Natural killer cell (primary cell): ENCODE data around the gene CEACAM6. TPM values are rescaled to one million over a fixed set of nuclear protein-coding genes. Genes with fewer than 3 reads are reported as not detected.

Experiments used
- ATAC-seq, 3 donors: fragments of 150-1000 bp in 2 of 3; fragments of 200-7000 bp in 1 of 3; cut with Tn5 transposase; 1 replicate in 1 of 3; 2 replicates in 2 of 3; pipeline ENCODE4 v1.10.0; 2021; ENCODE audit warnings: mild to moderate bottlenecking in 2 of 3, moderate library complexity in 2 of 3
- DNase-seq, 2 donors: peaks; one replicate each; pipeline versions ENCODE4 v3.0.0 to v3.0.0-alpha.2; 2013 to 2021; ENCODE audit warnings: mixed read lengths in 1 of 2
- H3K27ac ChIP-seq: one replicate; pipeline ENCODE4 v1.5.1; 2013; ENCODE audit warnings: mild to moderate bottlenecking, low read length
- H3K27me3 ChIP-seq: one replicate; pipeline ENCODE4 v1.6.1; 2013; ENCODE audit warnings: low read length; ENCODE audit not compliant: control insufficient read depth, insufficient read depth
- H3K36me3 ChIP-seq: one replicate; pipeline ENCODE4 v1.6.1; 2013; ENCODE audit warnings: low read length; ENCODE audit not compliant: control insufficient read depth, insufficient read depth
- H3K4me1 ChIP-seq: one replicate; pipeline ENCODE4 v1.6.1; 2013; ENCODE audit warnings: low read length; ENCODE audit not compliant: control insufficient read depth, insufficient read depth
- H3K4me3 ChIP-seq: one replicate; pipeline ENCODE4 v1.5.1; 2013; ENCODE audit warnings: low read length
- H3K9me3 ChIP-seq: one replicate; pipeline ENCODE4 v1.6.1; 2013; ENCODE audit warnings: low read length; ENCODE audit not compliant: control insufficient read depth, insufficient read depth
- H3K27ac Mint-ChIP-seq, 2 donors: one replicate each; pipeline ENCODE4 v1.8.0; 2022; ENCODE audit warnings: mild to moderate bottlenecking in 2 of 2, mixed read lengths in 2 of 2, moderate library complexity in 1 of 2
- H3K27me3 Mint-ChIP-seq, 2 donors: one replicate each; pipeline ENCODE4 v1.8.0; 2022; ENCODE audit warnings: low read depth in 2 of 2, mixed read lengths in 2 of 2
- H3K36me3 Mint-ChIP-seq: one replicate; pipeline ENCODE4 v1.8.0; 2022; ENCODE audit warnings: mixed read lengths
- H3K4me1 Mint-ChIP-seq, 2 donors: one replicate each; pipeline ENCODE4 v1.8.0; 2022; ENCODE audit warnings: mixed read lengths in 2 of 2
- H3K4me3 Mint-ChIP-seq: one replicate; pipeline ENCODE4 v1.8.0; 2022; ENCODE audit warnings: mild to moderate bottlenecking, moderate library complexity, mixed read lengths
- H3K9me3 Mint-ChIP-seq, 2 donors: one replicate each; pipeline ENCODE4 v1.8.0; 2022; ENCODE audit warnings: mixed read lengths in 2 of 2
- CTCF ChIP-seq: fragments of 200-600 bp; IDR thresholded peaks from one replicate; pipeline ENCODE4 v1.8.0; 2022; ENCODE audit warnings: antibody characterized with exemption
- WGBS: methylation state at CpG from one replicate; pipeline ENCODE4 v1.1.7; 2013; ENCODE audit warnings: missing lambda C conversion rate; ENCODE audit not compliant: insufficient coverage; 5-methylcytosine and 5-hydroxymethylcytosine counted together
- intact Hi-C: fragments of 100-400 bp; cut with micrococcal nuclease; formaldehyde crosslinking; loops from one replicate; pipeline ENCODE4 v1.14.2; 2022
- total RNA-seq, 4 donors: library from RNA; stranded (reverse); fragments of 120-200 nt in 1 of 4; gene quantifications; one replicate each; pipeline versions ENCODE4 v1.2.3 to v1.2.4, GENCODE V29; 2013 to 2022

Gene CEACAM6
- total RNA-seq, 3 donors from 2014 or later (not counting 1 experiment from before 2014, with no cell fraction given) = not detected

DNA sequence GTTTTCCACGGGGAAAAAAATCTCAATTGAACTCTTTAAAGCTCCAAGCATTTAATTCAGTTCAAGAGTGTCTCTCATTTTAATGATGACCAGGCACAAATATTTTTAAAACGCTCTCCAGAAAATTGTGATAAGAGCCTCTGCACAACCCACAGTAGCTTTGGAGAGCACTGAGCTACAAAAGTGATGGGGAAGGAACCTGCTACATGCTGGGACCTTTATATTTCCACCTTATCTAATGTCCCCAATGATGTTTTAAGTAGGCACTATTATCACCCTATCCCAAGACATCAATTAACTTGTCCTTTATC, 14.1 kb upstream of the CEACAM6 start:
- Histone ChIP-seq H3K36me3 (no peaks in the 10 kb centered on the region), H3K27ac (no peak overlapping the region), H3K4me1 (no peaks in the 10 kb centered on the region), H3K9me3 (no peaks in the 10 kb centered on the region), H3K4me3 (no peak overlapping the region), H3K27me3 (no peaks in the 10 kb centered on the region)
- TF ChIP-seq CTCF = no peak
- peaks cover 28 to 41% of the 10 kb centered on the region in 2 donors for H3K27me3 Mint-ChIP-seq
- intact Hi-C loops = no loop called here
- no peak overlapping the region for H3K27ac Mint-ChIP-seq
- WGBS = 95% methylated on average over 2 of the region's 2 CpGs
- peaks cover 0 to 1% of the 10 kb centered on the region in 2 donors for H3K4me1 Mint-ChIP-seq
- no peaks in the 10 kb centered on the region for H3K9me3 Mint-ChIP-seq
- ATAC-seq (no peak), DNase-seq (no peak)
- H3K36me3 Mint-ChIP-seq = no peaks in the 10 kb centered on the region
- H3K4me3 Mint-ChIP-seq = no peak overlapping the region

GRCh38 chr19:41744850-41745249, 10.5 kb upstream of the CEACAM6 start:
- no peak for TF ChIP-seq CTCF
- Mint-ChIP-seq H3K27me3 (peaks cover 34 to 53% of the 10 kb centered on the region in 2 donors), H3K27ac (no peak overlapping the region), H3K4me3 (no peak overlapping the region), H3K36me3 (no peaks in the 10 kb centered on the region), H3K4me1 (peaks cover 0 to 6% of the 10 kb centered on the region in 2 donors), H3K9me3 (no peaks in the 10 kb centered on the region)
- Histone ChIP-seq H3K27ac (no peak overlapping the region), H3K4me1 (no peaks in the 10 kb centered on the region), H3K27me3 (no peaks in the 10 kb centered on the region), H3K36me3 (no peaks in the 10 kb centered on the region), H3K9me3 (no peaks in the 10 kb centered on the region), H3K4me3 (no peak overlapping the region)
- DNase-seq (no peak), ATAC-seq (no peak)
- WGBS = 10% methylated on average over 1 of the region's 4 CpGs
- intact Hi-C loops = no loop called here

DNA sequence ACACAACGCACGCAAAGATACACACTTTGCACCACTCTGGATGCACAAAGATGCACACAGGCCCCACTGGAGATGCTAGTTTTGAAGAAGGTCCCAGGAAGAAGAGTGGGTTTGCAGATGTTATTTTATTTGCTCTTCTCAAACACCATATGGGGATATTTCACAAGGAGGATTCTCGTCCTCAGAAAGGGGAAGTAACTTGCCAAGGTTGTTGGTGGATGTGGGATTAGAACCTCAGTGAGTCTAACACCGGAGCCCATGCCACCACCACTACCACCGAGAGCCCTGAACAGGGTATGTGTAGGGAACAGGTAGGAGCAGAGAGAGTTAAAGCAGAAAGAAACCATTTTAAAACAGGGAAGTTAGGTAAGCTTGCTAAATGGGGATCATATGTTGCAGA, 9.6 kb upstream of the CEACAM6 start:
- no peak overlapping the region for H3K4me3 ChIP-seq
- ATAC-seq (no peak), DNase-seq (no peak)
- intact Hi-C loops = loop anchor here (2.0 kb wide), 1 partner anchor 103 kb away; no protein-coding TSS in a partner anchor
- Mint-ChIP-seq H3K9me3 (no peaks in the 10 kb centered on the region), H3K27ac (no peak overlapping the region), H3K36me3 (no peaks in the 10 kb centered on the region), H3K4me1 (peaks cover 0 to 6% of the 10 kb centered on the region in 2 donors), H3K4me3 (no peak overlapping the region), H3K27me3 (peaks cover 32 to 54% of the 10 kb centered on the region in 2 donors)
- no peak for TF ChIP-seq CTCF
- no peak overlapping the region for H3K27ac ChIP-seq
- 66% methylated on average over 2 of the region's 5 CpGs for WGBS
- no peaks in the 10 kb centered on the region for H3K4me1 ChIP-seq
- no peaks in the 10 kb centered on the region for H3K36me3 ChIP-seq
- no peaks in the 10 kb centered on the region for H3K9me3 ChIP-seq
- no peaks in the 10 kb centered on the region for H3K27me3 ChIP-seq

DNA sequence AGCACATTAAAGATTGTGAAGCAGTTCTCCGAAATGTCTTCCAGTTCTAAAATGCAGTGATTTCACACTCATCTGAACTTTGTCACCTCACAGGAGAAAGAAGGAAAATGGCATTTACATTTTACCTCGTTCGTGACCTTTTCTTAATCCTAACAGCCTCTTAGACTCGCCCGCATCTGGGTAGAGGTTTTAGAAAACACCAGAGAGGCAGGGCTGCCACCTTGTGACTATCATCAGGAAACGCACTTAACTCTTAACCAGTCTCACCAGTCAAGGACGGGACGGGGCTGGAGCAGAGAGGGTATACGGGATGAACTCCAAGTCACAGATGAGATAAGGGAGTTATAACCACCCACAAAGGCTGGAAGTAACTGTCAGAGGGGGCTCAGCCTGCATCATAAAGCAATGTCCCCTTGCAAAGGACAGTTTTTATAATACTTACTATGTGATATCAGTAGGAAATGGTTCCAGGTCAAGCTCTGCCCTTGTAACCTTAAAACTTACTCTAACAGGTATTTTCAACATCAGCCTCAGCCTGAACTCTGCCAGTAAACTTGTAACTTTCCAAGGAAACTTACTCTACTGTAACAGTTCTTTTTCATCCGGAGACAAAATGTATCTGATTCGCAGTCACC, 8.6 kb upstream of the CEACAM6 start:
- WGBS = 19% methylated on average over 11 of the region's 11 CpGs
- no peaks in the 10 kb centered on the region for H3K9me3 Mint-ChIP-seq
- intact Hi-C loops = loop anchor here (2.0 kb wide), 1 partner anchor 104 kb away; no protein-coding TSS in a partner anchor

More for the DNA sequence above, 8.6 kb upstream of the CEACAM6 start:
- Mint-ChIP-seq H3K36me3 (no peaks in the 10 kb centered on the region), H3K4me1 (peaks cover 0 to 6% of the 10 kb centered on the region in 2 donors), H3K27ac (no peak overlapping the region), H3K27me3 (peaks cover 29 to 56% of the 10 kb centered on the region in 2 donors), H3K4me3 (no peak overlapping the region)
- Histone ChIP-seq H3K9me3 (no peaks in the 10 kb centered on the region), H3K36me3 (no peaks in the 10 kb centered on the region), H3K4me3 (no peak overlapping the region), H3K4me1 (no peaks in the 10 kb centered on the region), H3K27me3 (no peaks in the 10 kb centered on the region), H3K27ac (no peak overlapping the region)
- TF ChIP-seq CTCF = peak; percentile 26
- DNase-seq (peak in 1 of 2 donors; percentile 69), ATAC-seq (peak; percentile 66 to 84 (median 70))
